Omental fat pad (tissue), 4 donors: Measurements from ENCODE around the gene MRPL46. TPM values are rescaled to one million over a fixed set of nuclear protein-coding genes. Genes with fewer than 3 reads are reported as not detected.

Experiments used
- ATAC-seq: fragments of 150-250 bp; one replicate; pipeline ENCODE4 v1.9.1; 2016; ENCODE audit warnings: mild to moderate bottlenecking, moderate library complexity; ENCODE audit not compliant: low FRiP score
- DNase-seq: peaks from one replicate; pipeline ENCODE4 v3.0.0-alpha.2; 2019; ENCODE audit warnings: low spot score
- total RNA-seq, 4 donors: library from RNA; depleted of rRNA; stranded (reverse); fragments of >200 nt; gene quantifications; one replicate each; pipeline ENCODE4 v1.1.0, GENCODE V29; 2016
- TF ChIP-seq, protein P1 (sequence below), 3 donors: fragments of 450-650 bp; IDR thresholded peaks; one replicate each; pipeline ENCODE4 v1.5.1; 2016 to 2017; ENCODE audit warnings: antibody characterized with exemption in 3 of 3, mild to moderate bottlenecking in 3 of 3, moderate library complexity in 2 of 3

The MRPL46 gene
- total RNA-seq, 4 donors from 2014 or later, result 26.5 to 45.9 (median 36.5) TPM

DNA sequence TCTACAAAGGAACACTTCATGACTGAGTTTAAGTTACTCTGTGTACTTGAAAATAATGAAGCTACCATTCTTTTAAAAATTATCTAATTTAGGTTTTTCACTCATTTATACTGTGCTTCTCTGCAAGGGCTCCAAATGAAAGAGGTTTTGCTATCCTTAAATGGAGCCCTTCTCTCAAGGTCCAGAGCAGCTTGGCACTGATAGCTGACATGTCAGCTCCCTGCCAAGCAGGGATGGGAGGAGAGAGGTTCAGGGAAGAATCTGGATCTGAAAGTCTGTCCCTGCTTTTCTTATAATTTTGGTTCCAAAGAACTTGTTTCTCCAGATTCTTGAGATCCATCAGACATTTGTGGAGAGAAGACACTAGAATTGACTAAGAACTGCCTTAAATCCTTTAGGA is 39.4 kb upstream of the MRPL46 start:
- TF ChIP-seq, protein P1, sequence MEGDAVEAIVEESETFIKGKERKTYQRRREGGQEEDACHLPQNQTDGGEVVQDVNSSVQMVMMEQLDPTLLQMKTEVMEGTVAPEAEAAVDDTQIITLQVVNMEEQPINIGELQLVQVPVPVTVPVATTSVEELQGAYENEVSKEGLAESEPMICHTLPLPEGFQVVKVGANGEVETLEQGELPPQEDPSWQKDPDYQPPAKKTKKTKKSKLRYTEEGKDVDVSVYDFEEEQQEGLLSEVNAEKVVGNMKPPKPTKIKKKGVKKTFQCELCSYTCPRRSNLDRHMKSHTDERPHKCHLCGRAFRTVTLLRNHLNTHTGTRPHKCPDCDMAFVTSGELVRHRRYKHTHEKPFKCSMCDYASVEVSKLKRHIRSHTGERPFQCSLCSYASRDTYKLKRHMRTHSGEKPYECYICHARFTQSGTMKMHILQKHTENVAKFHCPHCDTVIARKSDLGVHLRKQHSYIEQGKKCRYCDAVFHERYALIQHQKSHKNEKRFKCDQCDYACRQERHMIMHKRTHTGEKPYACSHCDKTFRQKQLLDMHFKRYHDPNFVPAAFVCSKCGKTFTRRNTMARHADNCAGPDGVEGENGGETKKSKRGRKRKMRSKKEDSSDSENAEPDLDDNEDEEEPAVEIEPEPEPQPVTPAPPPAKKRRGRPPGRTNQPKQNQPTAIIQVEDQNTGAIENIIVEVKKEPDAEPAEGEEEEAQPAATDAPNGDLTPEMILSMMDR (IDR thresholded peaks at IDR 0.05), result no peak
- DNase-seq, result no peak
- ATAC-seq, result no peak

DNA sequence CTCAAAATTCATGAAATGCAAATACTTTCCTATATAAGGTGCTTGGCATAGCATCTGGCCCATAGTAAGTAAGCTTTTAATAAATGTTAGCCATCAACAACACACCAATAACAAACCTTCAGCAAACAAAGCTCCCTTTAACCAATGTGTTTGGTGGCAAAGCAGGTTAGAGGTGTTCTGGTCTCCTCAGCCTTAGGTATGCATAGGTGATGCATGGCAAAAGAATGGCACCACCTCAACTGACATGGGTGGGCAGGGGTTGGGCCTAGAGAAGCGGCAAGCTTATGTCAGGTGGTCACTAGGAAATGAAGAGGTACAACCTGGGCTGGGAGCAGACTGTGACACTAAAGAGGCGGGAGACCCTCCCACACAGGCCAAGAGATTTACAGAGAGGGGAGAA is 38.5 kb upstream of the MRPL46 start:
- TF ChIP-seq, protein P1 (IDR thresholded peaks at IDR 0.05), result no peak
- ATAC-seq (no peak), DNase-seq (no peak)

DNA sequence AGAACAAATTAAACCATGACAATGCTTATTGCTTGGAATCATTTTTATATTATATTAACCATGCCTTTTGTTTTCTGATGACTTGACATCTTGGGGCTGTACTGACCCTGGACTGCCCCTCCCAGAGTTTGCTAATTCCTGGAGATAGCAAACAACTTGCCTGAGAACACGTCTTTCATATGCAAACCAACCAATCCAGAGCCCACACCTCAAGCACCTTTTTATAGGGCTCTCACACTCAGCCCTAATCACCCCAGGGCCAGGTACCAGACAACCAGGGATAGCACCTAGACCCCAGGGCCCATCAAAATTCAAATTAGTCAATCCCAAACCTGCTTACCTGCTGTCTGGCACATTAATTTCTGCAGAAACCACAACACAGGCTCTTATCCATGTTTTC is 37.3 kb upstream of the MRPL46 start:
- DNase-seq, result no peak
- TF ChIP-seq, protein P1 (IDR thresholded peaks at IDR 0.05), result no peak
- no peak for ATAC-seq

DNA sequence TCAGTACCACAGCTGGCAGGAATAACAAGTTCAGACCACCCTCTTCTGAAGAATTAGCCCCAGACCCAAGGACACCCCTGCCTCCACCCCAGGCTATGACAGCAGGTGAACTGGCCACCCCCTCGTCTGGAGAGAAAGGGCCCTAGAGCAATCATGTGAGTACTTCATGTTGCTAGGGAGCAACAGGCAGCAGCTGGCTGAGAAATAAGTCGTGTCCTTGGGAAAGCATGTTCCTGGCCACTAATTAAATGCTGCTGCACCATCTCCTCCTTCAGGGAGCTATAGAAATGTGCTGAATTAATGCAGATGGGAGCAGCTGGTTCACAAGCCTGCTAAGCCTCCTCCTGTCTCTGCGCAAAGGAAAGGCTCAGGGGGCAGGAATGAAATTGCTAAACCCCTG is 31.8 kb upstream of the MRPL46 start:
- no peak for DNase-seq
- ATAC-seq, result no peak
- TF ChIP-seq, protein P1 (IDR thresholded peaks at IDR 0.05), result no peak

DNA sequence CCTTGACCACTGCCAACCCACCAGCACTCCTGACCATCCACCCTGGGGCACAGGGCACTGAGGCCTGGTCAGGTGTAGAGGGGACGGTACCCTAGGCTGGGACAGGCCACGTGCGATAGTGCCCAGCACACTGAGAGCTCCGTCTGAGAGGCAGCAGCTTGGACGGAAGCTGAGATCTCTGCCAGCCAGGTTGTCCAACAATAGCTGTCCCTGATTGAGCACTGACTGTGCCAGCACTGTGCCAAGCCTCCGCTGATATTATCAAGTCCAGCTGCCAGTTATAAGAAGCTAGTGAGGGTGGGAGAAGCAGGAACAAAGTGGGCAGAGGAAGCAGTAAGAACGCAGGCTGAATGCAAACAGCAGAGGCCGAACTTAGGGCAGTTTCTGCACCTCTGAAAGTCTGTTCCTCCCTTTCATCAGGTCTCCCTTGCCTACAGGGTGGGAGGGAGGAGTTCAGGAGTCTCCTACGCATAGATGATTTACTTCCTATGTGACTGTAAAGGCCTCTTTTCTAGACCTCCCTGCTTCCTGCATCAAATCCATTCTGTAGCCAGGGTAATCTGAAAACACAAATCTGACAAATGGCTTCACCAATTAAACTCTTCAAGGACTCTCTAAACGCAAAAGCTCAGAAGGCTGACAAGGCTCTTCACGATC is 30.0 kb upstream of the MRPL46 start:
- TF ChIP-seq, protein P1 (IDR thresholded peaks at IDR 0.05), result no peak
- ATAC-seq (no peak), DNase-seq (no peak)

DNA sequence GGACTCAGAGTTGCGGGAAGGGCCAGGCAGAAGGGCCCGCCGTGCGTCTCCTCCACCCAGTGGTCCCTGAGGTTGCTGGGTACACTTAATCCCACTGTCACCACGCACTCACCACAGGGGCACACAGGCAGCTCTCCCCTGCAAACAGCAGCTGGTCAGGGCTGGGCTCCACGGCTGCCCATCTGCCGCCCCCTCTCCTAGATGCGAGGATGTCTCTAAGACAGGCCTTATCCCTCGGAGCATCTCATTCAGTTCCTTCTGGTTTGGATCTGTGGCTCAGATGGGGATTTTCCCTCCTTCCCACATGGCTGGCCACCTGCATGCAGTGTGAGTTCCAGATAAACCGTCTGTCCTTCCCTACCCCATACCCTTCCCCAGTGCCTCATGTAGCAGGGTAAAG is 26.7 kb upstream of the MRPL46 start:
- ATAC-seq, result no peak
- TF ChIP-seq, protein P1 (IDR thresholded peaks at IDR 0.05), result no peak
- DNase-seq, result no peak

DNA sequence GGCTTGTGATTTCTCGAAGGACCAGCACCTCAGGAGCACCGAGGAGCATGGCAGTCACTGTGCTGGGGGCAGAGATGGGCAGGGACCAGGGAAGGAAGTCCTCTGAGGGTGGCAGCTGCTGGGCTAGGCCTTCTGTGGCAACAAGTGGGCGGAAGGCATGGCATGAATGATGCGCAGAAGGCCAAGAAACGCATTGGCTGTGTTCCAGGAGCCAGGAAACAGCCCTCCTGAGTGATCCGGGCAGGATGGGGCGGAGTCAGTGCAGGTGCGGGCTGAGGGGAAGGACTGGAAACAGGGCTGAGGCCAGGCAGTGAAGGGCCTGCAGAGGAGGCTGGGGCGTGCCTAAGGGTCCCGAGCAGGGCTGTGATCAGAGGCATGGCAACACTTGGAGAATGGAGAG is 24.0 kb upstream of the MRPL46 start:
- ATAC-seq (no peak), DNase-seq (no peak)
- TF ChIP-seq, protein P1 (IDR thresholded peaks at IDR 0.05), result no peak
